GM19099 (cell line): ENCODE data around the gene YOD1.

ENCODE experiments used
- POLR2A ChIP-seq: IDR thresholded peaks from 3 replicates; pipeline ENCODE4 v1.6.1; 2011; ENCODE audit warnings: low read depth; ENCODE audit not compliant: insufficient read length; ENCODE audit errors: extremely low read depth

The YOD1 gene

GRCh38 chr1:207026104-207026534 is 24.9 kb downstream of the YOD1 start:
- TF ChIP-seq POLR2A: no peak

- no peak for TF ChIP-seq POLR2A
These were observed 25.7 kb downstream of the YOD1 start for GRCh38 chr1:207025146-207025880.

GRCh38 chr1:207024202-207025145 is 26.5 kb downstream of the YOD1 start:
- no peak for TF ChIP-seq POLR2A

GRCh38 chr1:207022996-207023679 is 27.9 kb downstream of the YOD1 start:
- no peak for TF ChIP-seq POLR2A

- no peak for TF ChIP-seq POLR2A
These were observed 29.0 kb downstream of the YOD1 start for GRCh38 chr1:207021876-207022596.

GRCh38 chr1:207021139-207021861 is 29.7 kb downstream of the YOD1 start:
- no peak for TF ChIP-seq POLR2A

- no peak for TF ChIP-seq POLR2A
These were observed 30.3 kb downstream of the YOD1 start for GRCh38 chr1:207020709-207021107.

GRCh38 chr1:207020065-207020708 is 30.8 kb downstream of the YOD1 start:
- no peak for TF ChIP-seq POLR2A

- no peak for TF ChIP-seq POLR2A
These were observed 31.3 kb downstream of the YOD1 start for GRCh38 chr1:207019661-207020060.

- no peak for TF ChIP-seq POLR2A
These were observed 31.8 kb downstream of the YOD1 start for GRCh38 chr1:207019161-207019560.

GRCh38 chr1:207018707-207019106 is 32.3 kb downstream of the YOD1 start:
- no peak for TF ChIP-seq POLR2A

GRCh38 chr1:207017615-207018559 is 33.1 kb downstream of the YOD1 start:
- no peak for TF ChIP-seq POLR2A
